Neutrophil (primary cell): Measurements from ENCODE around the gene NPIPB8.
"Not testable (repeated sequence)": the region's sequence is repeated elsewhere in the genome, so short reads cannot be mapped to it uniquely, and the experiment has no call there.

Experiments
- H3K27ac ChIP-seq: fragments of 200-600 bp; sonication (generic); 2 replicates; pipeline ENCODE4 v1.5.1; 2016; ENCODE audit warnings: mild to moderate bottlenecking, moderate library complexity
- H3K27me3 ChIP-seq: fragments of 200-600 bp; sonication (generic); 2 replicates; pipeline ENCODE4 v1.6.0; 2016; ENCODE audit warnings: mild to moderate bottlenecking
- H3K36me3 ChIP-seq: fragments of 200-600 bp; sonication (generic); 2 replicates; pipeline ENCODE4 v1.5.1; 2017
- H3K4me1 ChIP-seq, 2 experiments: fragments of 200-600 bp in 1 of 2; sonication (generic) in 1 of 2; 1 replicate in 1 of 2; 2 replicates in 1 of 2; pipeline versions ENCODE4 v1.5.1 to v1.6.1; 2013 to 2016; ENCODE audit warnings: low read depth in 1 of 2, low read length in 1 of 2, mild to moderate bottlenecking in 1 of 2, moderate library complexity in 1 of 2; ENCODE audit not compliant: control insufficient read depth in 1 of 2, insufficient read depth in 1 of 2
- H3K4me3 ChIP-seq, 2 experiments: fragments of 200-600 bp in 1 of 2; sonication (generic) in 1 of 2; 1 replicate in 1 of 2; 2 replicates in 1 of 2; pipeline ENCODE4 v1.5.1; 2013 to 2016; ENCODE audit warnings: low read depth in 1 of 2, low read length in 1 of 2, mild to moderate bottlenecking in 1 of 2, moderate library complexity in 1 of 2
- H3K9me3 ChIP-seq: fragments of 200-600 bp; sonication (generic); 2 replicates; pipeline ENCODE4 v1.5.1; 2016
- CTCF ChIP-seq: fragments of 200-600 bp; sonication (generic); IDR thresholded peaks from 2 replicates; pipeline ENCODE4 v1.5.1; 2016; ENCODE audit warnings: antibody characterized with exemption

NPIPB8 gene

DNA sequence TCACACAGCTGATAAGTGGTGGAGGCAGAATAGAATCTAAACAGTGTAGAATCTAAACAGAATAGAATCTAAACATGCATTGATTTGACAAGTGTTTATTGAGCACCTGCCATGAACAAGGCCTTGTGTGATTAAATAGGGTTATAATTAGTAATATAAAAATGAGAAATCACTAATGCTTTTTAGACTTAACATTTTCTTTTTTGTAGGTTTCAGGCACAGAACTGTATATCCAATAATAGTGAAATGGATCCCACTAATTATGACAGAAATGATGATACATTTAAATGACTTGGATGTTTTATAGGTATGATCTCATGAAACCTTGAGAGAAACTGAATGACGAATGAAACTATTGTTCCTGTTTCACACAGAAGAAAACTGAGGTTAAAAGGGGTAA, at the start of gene NPIPB8:
TSS of gene NPIPB8 (plus strand) at position 301 of the 400 bp plus-strand sequence. CDS start 296 bp downstream, outside the sequence.
- not testable (repeated sequence) for H3K4me3 ChIP-seq, H3K27ac ChIP-seq, H3K4me1 ChIP-seq, H3K9me3 ChIP-seq, H3K27me3 ChIP-seq, H3K36me3 ChIP-seq

GRCh38 chr16:28589069-28589468, 48.8 kb upstream of the NPIPB8 start:
- Histone ChIP-seq H3K36me3 (peaks cover 68% of the 10 kb centered on the region), H3K27me3 (no peaks in the 10 kb centered on the region), H3K4me3 (no peak overlapping the region), H3K9me3 (no peaks in the 10 kb centered on the region), H3K4me1 (no peaks in the 10 kb centered on the region), H3K27ac (no peak overlapping the region)
- no peak for TF ChIP-seq CTCF

DNA sequence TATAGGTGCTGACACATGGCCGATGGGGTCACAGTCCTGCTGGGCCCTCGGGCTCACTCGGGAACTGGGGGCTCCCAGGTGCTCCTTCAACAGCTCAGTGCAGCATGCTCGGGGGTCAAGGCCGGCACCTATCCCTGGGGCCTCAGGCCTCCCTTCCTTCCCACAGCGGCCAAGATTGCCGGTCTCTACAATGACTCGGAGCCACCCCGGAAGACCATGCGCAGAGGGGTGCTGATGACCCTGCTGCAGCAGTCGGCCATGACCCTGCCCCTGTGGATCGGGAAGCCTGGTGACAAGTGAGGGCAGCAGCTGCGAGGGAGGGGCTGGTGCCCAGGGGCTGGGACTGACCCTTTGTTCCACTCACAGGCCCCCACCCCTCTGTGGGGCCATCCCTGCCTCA, 47.9 kb upstream of the NPIPB8 start:
- Histone ChIP-seq H3K36me3 (peaks cover 66% of the 10 kb centered on the region), H3K9me3 (no peaks in the 10 kb centered on the region), H3K4me1 (no peaks in the 10 kb centered on the region), H3K27ac (no peak overlapping the region), H3K27me3 (no peaks in the 10 kb centered on the region), H3K4me3 (no peak overlapping the region)
- TF ChIP-seq CTCF, result no peak

GRCh38 chr16:28590384-28591340, 47.2 kb upstream of the NPIPB8 start:
- no peak overlapping the region for H3K27ac ChIP-seq
- H3K4me1 ChIP-seq, result no peaks in the 10 kb centered on the region
- H3K36me3 ChIP-seq, result peaks cover 58% of the 10 kb centered on the region
- no peak overlapping the region for H3K4me3 ChIP-seq
- no peaks in the 10 kb centered on the region for H3K9me3 ChIP-seq
- no peaks in the 10 kb centered on the region for H3K27me3 ChIP-seq
- no peak for TF ChIP-seq CTCF

DNA sequence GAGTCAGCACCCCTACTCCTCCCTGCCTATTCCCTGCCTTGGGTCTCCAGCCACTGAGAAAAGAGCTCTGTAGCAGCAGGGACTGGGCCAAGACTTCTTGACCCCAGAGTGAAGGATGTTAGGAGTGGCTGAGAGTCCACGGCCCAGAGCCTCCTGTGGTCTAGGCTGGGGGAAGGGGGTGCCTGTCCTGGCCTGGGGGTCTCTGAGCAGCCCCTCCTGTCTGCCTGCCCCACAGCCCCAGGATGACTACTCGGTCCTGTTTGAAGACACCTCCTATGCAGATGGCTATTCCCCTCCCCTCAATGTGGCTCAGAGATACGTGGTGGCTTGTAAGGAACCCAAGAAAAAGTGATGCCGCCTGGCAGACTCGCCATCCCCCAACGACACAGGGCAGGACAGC, 46.5 kb upstream of the NPIPB8 start:
- H3K36me3 ChIP-seq, result peaks cover 55% of the 10 kb centered on the region
- peaks cover 3 to 4% of the 10 kb centered on the region in 2 experiments for H3K4me1 ChIP-seq
- H3K4me3 ChIP-seq, result no peak overlapping the region
- H3K9me3 ChIP-seq, result no peaks in the 10 kb centered on the region
- H3K27me3 ChIP-seq, result no peaks in the 10 kb centered on the region
- no peak for TF ChIP-seq CTCF
- no peak overlapping the region for H3K27ac ChIP-seq

DNA sequence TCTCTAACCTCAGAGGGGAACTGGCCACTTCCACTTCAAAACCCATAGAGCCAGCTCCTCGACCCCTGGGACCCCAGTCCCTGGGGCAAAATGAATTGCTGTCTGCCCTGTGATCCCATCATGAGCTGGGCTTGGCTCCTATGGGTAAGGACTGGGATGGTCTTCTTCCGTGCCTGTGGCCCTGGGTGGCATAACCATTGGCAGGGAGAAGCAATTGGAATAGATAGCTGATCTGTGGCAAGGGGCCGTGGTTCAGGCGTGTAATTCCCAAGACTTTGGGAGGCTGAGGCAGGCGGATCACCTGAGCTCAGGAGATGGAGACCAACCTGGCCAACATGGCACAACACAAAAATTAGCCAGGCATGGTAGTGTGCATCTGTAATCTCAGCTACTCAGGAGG, 45.4 kb upstream of the NPIPB8 start:
- TF ChIP-seq CTCF, result no peak
- H3K27me3 ChIP-seq, result no peaks in the 10 kb centered on the region
- no peaks in the 10 kb centered on the region for H3K9me3 ChIP-seq
- peaks cover 53% of the 10 kb centered on the region for H3K36me3 ChIP-seq
- H3K4me1 ChIP-seq, result peaks cover 15% of the 10 kb centered on the region in 2 experiments
- no peak overlapping the region for H3K27ac ChIP-seq
- no peak overlapping the region for H3K4me3 ChIP-seq
